Body of pancreas (tissue), 4 donors: ENCODE results near the gene CLOCK.

Source experiments
- POLR2A ChIP-seq, 3 donors: fragments of 450-650 bp; IDR thresholded peaks; one replicate each; pipeline ENCODE4 v1.6.1; 2016; ENCODE audit warnings: antibody characterized with exemption in 3 of 3, mild to moderate bottlenecking in 2 of 3
- TF ChIP-seq, protein P1 (sequence below), 7 experiments: fragments of 450-650 bp in 4 of 7; fragments of 200-600 bp in 3 of 7; sonication (generic) in 3 of 7; IDR thresholded peaks; one replicate each; pipeline ENCODE4 v1.5.1; 2016 to 2019; ENCODE audit warnings: antibody characterized with exemption in 7 of 7

DNA sequence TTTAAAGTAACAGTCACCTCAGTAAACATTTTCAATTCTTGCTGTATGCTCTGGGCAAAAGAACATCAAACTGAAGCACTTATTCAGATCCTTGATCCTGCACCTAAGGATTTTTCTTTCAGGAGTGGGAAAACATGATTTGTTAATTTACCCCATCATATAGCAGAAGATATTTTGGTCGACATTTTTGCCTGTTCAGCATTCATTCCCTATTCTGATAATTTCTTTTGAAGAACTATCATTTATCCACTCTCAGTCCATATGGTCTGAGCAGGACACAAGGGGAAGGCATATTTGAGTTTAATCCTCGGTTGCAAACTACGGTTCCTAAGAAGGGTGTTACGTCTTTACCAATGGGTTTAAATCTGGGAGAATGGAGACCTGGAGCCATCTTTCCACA, 1.2 kb upstream of the CLOCK start:
- TF ChIP-seq, protein P1, sequence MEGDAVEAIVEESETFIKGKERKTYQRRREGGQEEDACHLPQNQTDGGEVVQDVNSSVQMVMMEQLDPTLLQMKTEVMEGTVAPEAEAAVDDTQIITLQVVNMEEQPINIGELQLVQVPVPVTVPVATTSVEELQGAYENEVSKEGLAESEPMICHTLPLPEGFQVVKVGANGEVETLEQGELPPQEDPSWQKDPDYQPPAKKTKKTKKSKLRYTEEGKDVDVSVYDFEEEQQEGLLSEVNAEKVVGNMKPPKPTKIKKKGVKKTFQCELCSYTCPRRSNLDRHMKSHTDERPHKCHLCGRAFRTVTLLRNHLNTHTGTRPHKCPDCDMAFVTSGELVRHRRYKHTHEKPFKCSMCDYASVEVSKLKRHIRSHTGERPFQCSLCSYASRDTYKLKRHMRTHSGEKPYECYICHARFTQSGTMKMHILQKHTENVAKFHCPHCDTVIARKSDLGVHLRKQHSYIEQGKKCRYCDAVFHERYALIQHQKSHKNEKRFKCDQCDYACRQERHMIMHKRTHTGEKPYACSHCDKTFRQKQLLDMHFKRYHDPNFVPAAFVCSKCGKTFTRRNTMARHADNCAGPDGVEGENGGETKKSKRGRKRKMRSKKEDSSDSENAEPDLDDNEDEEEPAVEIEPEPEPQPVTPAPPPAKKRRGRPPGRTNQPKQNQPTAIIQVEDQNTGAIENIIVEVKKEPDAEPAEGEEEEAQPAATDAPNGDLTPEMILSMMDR (IDR thresholded peaks at IDR 0.05): no peak
- TF ChIP-seq POLR2A (IDR thresholded peaks at IDR 0.05): no peak
